Measurements from ENCODE around the gene CYP2A7.

GRCh38 chr19:40907968-40908735 is 26.1 kb upstream of the CYP2A7 start:
- TF ChIP-seq CTCF (IDR thresholded peaks at IDR 0.05) (no peak), POLR2A (IDR thresholded peaks at IDR 0.05) (no peak)
